HFF-Myc (cell line): ENCODE measurements around the gene USP24.
"Not testable (repeated sequence)": the region's sequence is repeated elsewhere in the genome, so short reads cannot be mapped to it uniquely, and the experiment has no call there.

ENCODE experiments used
- DNase-seq: peaks from one replicate; pipeline ENCODE4 v3.0.0-alpha.2; 2011; ENCODE audit warnings: low read depth; ENCODE audit errors: extremely low read depth
- H3K4me3 ChIP-seq: replicated peaks from 2 replicates; pipeline ENCODE4 v1.5.1; 2011; ENCODE audit warnings: low read depth, mild to moderate bottlenecking, control low read depth, low read length
- TF ChIP-seq, protein P1 (sequence below): IDR thresholded peaks from 2 replicates; pipeline ENCODE4 v1.5.1; 2012; ENCODE audit warnings: mild to moderate bottlenecking, low read depth, low read length, control low read depth; ENCODE audit errors: missing control alignments

The USP24 gene

DNA sequence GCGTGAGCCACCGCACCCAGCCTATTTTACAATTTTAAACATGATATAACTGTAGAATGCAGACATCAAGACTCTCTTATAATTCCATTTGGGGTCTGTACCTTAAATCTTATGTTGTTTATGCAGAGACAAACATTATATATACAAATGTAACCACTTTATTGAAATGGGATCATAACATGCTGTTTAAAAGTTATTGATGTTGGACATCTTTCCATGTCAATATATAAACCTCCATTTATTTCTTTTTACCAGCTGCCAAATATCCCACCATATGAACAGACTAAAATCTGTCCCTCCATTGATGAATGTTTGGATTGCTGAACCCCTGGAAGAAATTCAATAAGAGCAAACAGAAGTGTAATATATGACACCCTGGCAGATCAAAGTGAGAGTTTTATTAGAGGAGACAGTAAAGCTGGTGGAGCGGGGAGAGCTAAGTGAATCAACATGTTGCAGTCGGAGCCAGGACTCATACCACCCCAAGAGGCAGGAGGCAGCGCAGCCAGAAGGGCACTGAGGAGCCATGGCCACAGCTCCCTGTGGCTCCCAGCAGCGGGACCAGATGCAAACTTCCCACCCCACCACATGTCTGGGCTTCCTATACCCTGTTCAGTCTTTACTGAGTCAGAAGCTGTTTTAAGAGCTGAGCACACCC, 180.6 kb downstream of the USP24 start:
- TF ChIP-seq, protein P1, sequence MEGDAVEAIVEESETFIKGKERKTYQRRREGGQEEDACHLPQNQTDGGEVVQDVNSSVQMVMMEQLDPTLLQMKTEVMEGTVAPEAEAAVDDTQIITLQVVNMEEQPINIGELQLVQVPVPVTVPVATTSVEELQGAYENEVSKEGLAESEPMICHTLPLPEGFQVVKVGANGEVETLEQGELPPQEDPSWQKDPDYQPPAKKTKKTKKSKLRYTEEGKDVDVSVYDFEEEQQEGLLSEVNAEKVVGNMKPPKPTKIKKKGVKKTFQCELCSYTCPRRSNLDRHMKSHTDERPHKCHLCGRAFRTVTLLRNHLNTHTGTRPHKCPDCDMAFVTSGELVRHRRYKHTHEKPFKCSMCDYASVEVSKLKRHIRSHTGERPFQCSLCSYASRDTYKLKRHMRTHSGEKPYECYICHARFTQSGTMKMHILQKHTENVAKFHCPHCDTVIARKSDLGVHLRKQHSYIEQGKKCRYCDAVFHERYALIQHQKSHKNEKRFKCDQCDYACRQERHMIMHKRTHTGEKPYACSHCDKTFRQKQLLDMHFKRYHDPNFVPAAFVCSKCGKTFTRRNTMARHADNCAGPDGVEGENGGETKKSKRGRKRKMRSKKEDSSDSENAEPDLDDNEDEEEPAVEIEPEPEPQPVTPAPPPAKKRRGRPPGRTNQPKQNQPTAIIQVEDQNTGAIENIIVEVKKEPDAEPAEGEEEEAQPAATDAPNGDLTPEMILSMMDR, result no peak
- peak; percentile 24 for DNase-seq
- H3K4me3 ChIP-seq, result no peak overlapping the region

- TF ChIP-seq, protein P1, result no peak
- H3K4me3 ChIP-seq, result no peak overlapping the region
- DNase-seq, result no peak
Measured at GRCh38 chr1:55033265-55033614, 181.9 kb downstream of the USP24 start.

GRCh38 chr1:55031098-55031497, 184.1 kb downstream of the USP24 start:
- DNase-seq, H3K4me3 ChIP-seq: not testable (repeated sequence)

- H3K4me3 ChIP-seq, DNase-seq: not testable (repeated sequence)
Measured at GRCh38 chr1:55026682-55027081, 188.5 kb downstream of the USP24 start.

DNA sequence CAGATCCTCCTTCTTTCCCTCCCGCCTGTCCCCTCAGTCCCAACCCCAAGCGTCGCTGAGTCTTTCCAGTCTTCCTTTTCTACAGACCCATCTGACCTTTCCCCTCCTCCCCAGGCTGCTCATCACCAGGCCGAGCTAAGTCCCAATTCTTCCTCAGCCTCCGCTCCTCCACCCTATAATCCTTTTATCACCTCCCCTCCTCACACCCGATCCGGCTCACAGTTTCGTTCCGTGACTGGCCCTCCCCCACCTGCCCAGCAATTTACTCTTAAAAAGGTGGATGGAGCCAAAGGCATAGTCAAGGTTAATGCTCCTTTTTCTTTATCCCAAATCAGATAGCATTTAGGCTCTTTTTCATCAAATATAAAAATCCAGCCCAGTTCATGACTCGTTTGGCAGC, 191.0 kb downstream of the USP24 start:
- DNase-seq, H3K4me3 ChIP-seq: not testable (repeated sequence)

- DNase-seq, result peak; percentile 74
- TF ChIP-seq, protein P1, result peak; percentile 98
- H3K4me3 ChIP-seq, result no peak overlapping the region
Measured at GRCh38 chr1:55021942-55022546, 193.1 kb downstream of the USP24 start.

DNA sequence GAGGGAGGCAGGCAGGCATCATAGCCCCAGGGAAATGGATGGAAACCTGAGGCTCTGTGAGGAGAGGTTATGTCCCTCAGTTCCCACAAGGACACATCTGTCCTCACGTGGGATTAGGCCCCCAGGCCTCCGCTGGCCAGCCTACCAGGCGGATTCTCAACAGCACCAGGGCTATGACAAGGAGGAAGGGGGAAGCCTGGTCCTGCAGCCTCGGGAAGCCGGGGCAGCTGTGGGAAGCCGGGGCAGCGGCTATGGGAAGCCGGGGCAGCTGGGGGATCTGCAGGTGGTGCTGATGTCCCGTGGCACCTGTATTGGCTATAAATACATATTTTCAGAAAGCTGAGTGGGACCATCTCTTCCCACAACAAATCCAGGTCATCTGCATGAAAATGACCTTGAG, 196.8 kb downstream of the USP24 start:
- H3K4me3 ChIP-seq, result no peak overlapping the region
- TF ChIP-seq, protein P1, result no peak
- DNase-seq, result no peak
